ENCODE results near the gene OR2M7. TPM values are rescaled to one million over a fixed set of nuclear protein-coding genes. Genes with fewer than 3 reads are reported as not detected.
"Not testable (repeated sequence)": the region's sequence is repeated elsewhere in the genome, so short reads cannot be mapped to it uniquely, and the experiment has no call there.

OR2M7 gene
- total RNA-seq, 1 experiment from 2014 or later = not detected

GRCh38 chr1:248306103-248306502 lies 18.3 kb downstream of the OR2M7 start:
- Histone ChIP-seq H3F3A (ENCODE audit: low read length, unreplicated experiment) (no peaks in the 10 kb centered on the region), H3K27ac (ENCODE audit: low read length) (no peak overlapping the region), H3K4me3 (ENCODE audit: low read length) (no peak overlapping the region), H3K36me3 (ENCODE audit: low read depth, low read length) (no peaks in the 10 kb centered on the region), H3K79me2 (ENCODE audit: low read length) (no peaks in the 10 kb centered on the region), H2AFZ (ENCODE audit: low read length) (0 out of 2 replicates have a peak overlapping the region, but pooled peaks have one; percentile 10), H3K4me2 (ENCODE audit: low read length) (no peak overlapping the region), H3K9me2 (replicated peaks; ENCODE audit: low read length) (no peaks in the 10 kb centered on the region), H3K9me3 (ENCODE audit: low read length) (0 out of 2 replicates have a peak, but pooled peaks cover 5% of the 10 kb centered on the region), H4K20me1 (ENCODE audit: low read length) (no peaks in the 10 kb centered on the region), H3K9ac (ENCODE audit: low read length) (no peak overlapping the region), H3K27me3 (ENCODE audit: low read length) (no peaks in the 10 kb centered on the region), H3K4me1 (ENCODE audit: insufficient read depth, low read length) (0 out of 2 replicates have a peak, but pooled peaks cover 3% of the 10 kb centered on the region)
- BruUV-seq (replicated peaks) = no TSS peak
- ChIA-PET CTCF (no interaction called here), POLR2A (ENCODE audit: unreplicated experiment) (no interaction called here)
- TF ChIP-seq CTCF (conservative IDR thresholded peaks at IDR 0.05; ENCODE audit: low read depth, low read length) (no peak), EZH2 (IDR thresholded peaks at IDR 0.05; ENCODE audit: low read length, unreplicated experiment) (no peak), EZH2phosphoT487 (IDR thresholded peaks at IDR 0.05; ENCODE audit: borderline replicate concordance, low read length) (no peak)
- ATAC-seq (no peak), DNase-seq (no peak)
- intact Hi-C loops (cut with micrococcal nuclease) = no loop called here

GRCh38 chr1:248305672-248306071 lies 18.7 kb downstream of the OR2M7 start:
- H3K79me2 ChIP-seq (ENCODE audit: low read length); H3F3A ChIP-seq (ENCODE audit: low read length, unreplicated experiment); H3K9me3 ChIP-seq (ENCODE audit: low read length); H4K20me1 ChIP-seq (ENCODE audit: low read length); H3K4me1 ChIP-seq (ENCODE audit: insufficient read depth, low read length); CTCF ChIA-PET; H3K27me3 ChIP-seq (ENCODE audit: low read length); H3K27ac ChIP-seq (ENCODE audit: low read length); H3K36me3 ChIP-seq (ENCODE audit: low read depth, low read length); H3K4me2 ChIP-seq (ENCODE audit: low read length); intact Hi-C loops (cut with micrococcal nuclease); H3K9me2 ChIP-seq (replicated peaks; ENCODE audit: low read length); H3K4me3 ChIP-seq (ENCODE audit: low read length); POLR2A ChIA-PET (ENCODE audit: unreplicated experiment); H3K9ac ChIP-seq (ENCODE audit: low read length); BruUV-seq (replicated peaks): not testable (repeated sequence)
- ATAC-seq = peak; percentile 63
- H2AFZ ChIP-seq (ENCODE audit: low read length) = 0 out of 2 replicates have a peak overlapping the region, but pooled peaks have one; percentile 10
- DNase-seq = peak; percentile 53

- Histone ChIP-seq H3K4me1 (ENCODE audit: insufficient read depth, low read length) (0 out of 2 replicates have a peak, but pooled peaks cover 3% of the 10 kb centered on the region), H3K9me2 (replicated peaks; ENCODE audit: low read length) (no peaks in the 10 kb centered on the region), H3K27ac (ENCODE audit: low read length) (no peak within 1 kb of the TSS), H3K36me3 (ENCODE audit: low read depth, low read length) (no peaks in the 10 kb centered on the region), H3K79me2 (ENCODE audit: low read length) (no peaks in the 10 kb centered on the region), H3F3A (ENCODE audit: low read length, unreplicated experiment) (no peaks in the 10 kb centered on the region), H3K9me3 (ENCODE audit: low read length) (no peaks in the 10 kb centered on the region), H2AFZ (ENCODE audit: low read length) (no peak within 1 kb of the TSS), H3K4me2 (ENCODE audit: low read length) (no peak within 1 kb of the TSS), H4K20me1 (ENCODE audit: low read length) (no peaks in the 10 kb centered on the region), H3K9ac (ENCODE audit: low read length) (no peak within 1 kb of the TSS), H3K27me3 (ENCODE audit: low read length) (0 out of 2 replicates have a peak, but pooled peaks cover 3% of the 10 kb centered on the region), H3K4me3 (ENCODE audit: low read length) (no peak within 1 kb of the TSS)
- ChIA-PET POLR2A (ENCODE audit: unreplicated experiment) (no interaction called here), CTCF (no interaction called here)
- intact Hi-C loops (cut with micrococcal nuclease) = no loop called here
- ATAC-seq (no peak), DNase-seq (no peak)
- no TSS peak for BruUV-seq (replicated peaks)
- TF ChIP-seq CTCF (conservative IDR thresholded peaks at IDR 0.05; ENCODE audit: low read depth, low read length) (no peak), EZH2 (IDR thresholded peaks at IDR 0.05; ENCODE audit: low read length, unreplicated experiment) (no peak), EZH2phosphoT487 (IDR thresholded peaks at IDR 0.05; ENCODE audit: borderline replicate concordance, low read length) (no peak)
Observed at GRCh38 chr1:248303324-248303723, 21.0 kb downstream of the OR2M7 start, which contains the start of gene OR2T12. Gene OR2T12, minus strand, starts transcription at chr1:248303424. Its CDS starts 7,846 bp downstream, at chr1:248295578.
